Measurements from ENCODE around the gene PCSK4.

PCSK4 gene

DNA sequence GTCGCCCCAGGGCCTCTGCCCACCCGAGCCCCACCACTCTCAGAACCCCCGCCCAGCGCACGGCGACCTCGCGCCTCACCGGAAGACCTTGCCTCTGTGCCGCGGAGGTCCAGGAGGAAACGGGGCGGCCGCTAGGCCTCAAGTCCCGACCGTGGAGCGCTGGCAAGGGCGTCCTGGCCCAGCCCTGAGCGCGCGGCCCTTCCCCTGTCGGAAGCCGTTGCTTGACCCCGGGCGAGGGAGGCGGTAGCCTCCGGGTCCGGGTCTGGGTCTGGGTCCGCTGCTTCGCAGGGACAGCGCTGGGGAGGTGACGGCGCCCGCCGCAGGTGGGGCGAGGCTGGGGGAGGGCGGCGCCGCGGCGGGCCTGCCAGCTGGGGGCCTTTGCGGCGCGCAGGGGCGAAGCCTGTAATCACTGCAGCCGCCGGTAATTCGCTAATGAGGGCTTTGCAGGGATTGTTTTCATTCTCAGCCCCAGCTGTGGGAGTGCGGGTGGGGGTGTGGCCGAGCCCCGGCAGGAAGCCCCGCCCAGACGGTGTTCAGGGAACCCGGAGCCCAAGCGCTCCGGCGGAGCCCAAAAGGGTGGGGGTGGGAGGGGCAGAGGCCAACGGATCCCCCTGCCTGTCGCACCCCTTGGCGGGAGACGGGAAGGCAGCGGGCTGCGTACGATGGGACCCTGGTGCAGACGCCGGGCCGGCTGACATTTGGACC, 19.7 kb downstream of the PCSK4 start:
- DNase-seq (ENCODE audit: low spot score): peak; percentile 70

DNA sequence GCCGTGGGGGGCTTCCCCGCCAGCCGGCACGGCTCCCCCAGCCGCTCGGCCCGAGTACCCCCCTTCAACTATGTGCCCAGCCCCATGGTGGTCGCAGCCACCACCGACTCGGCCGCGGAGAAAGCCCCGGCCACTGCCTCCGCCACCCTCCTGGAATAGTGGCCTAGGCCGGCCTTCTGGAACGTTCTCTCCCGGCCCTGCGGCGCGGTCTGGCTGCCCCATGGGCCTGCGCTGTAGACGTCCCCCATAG, 20.2 kb downstream of the PCSK4 start:
- DNase-seq (ENCODE audit: low spot score): no peak

GRCh38 chr19:1469255-1470054, 20.7 kb downstream of the PCSK4 start:
- DNase-seq (ENCODE audit: low spot score): peak; percentile 45

DNA sequence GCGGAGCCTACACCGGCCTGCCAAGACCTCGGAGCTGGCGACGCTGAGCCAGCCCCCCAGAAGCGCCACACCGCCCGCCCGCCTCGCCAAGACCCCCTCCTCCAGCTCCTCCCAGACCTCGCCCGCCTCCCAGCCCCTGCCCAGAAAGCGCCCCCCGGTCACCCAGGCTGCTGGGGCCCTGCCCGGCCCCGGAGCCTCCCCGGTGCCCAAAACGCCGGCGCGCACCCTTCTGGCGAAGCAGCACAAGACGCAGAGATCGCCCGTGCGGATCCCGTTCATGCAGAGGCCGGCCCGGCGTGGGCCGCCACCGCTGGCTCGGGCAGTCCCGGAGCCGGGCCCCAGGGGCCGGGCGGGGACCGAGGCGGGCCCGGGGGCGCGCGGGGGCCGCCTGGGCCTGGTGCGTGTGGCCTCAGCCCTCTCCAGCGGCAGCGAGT, 21.3 kb downstream of the PCSK4 start:
- peak; percentile 65 for DNase-seq (ENCODE audit: low spot score)

- DNase-seq (ENCODE audit: low spot score): no peak
Measured at GRCh38 chr19:1468274-1468820, 21.8 kb downstream of the PCSK4 start.

DNA sequence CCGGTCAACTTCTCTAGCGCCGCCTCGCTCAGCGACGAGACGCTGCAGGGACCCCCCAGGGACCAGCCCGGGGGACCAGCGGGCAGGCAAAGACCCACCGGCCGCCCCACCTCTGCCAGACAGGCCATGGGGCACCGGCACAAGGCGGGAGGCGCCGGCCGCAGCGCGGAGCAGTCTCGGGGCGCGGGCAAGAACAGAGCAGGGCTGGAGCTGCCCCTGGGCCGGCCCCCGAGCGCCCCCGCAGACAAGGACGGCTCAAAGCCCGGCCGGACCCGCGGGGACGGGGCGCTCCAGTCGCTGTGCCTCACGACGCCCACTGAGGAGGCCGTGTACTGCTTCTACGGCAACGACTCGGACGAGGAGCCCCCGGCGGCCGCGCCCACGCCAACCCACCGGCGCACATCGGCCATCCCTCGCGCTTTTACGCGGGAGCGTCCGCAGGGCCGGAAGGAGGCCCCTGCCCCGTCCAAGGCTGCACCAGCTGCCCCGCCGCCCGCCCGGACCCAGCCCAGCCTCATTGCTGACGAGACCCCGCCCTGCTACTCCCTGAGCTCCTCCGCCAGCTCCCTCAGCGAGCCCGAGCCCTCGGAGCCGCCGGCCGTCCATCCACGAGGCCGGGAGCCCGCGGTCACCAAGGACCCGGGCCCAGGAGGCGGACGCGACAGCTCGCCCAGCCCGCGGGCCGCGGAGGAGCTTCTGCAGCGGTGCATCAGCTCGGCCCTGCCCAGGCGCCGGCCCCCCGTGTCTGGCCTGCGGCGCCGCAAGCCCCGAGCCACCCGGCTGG, 22.5 kb downstream of the PCSK4 start:
- DNase-seq (ENCODE audit: low spot score): no peak

DNA sequence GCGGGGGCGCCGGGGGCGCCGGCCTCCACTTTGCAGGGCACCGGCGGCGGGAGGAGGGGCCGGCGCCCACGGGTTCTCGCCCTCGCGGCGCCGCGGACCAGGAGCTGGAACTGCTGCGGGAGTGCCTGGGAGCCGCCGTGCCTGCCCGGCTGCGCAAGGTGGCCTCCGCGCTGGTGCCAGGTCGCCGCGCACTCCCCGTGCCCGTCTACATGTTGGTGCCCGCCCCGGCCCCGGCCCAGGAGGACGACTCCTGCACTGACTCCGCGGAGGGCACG, 23.0 kb downstream of the PCSK4 start:
- no peak for DNase-seq (ENCODE audit: low spot score)

GRCh38 chr19:1466461-1467214, 23.5 kb downstream of the PCSK4 start:
- DNase-seq (ENCODE audit: low spot score): no peak

DNA sequence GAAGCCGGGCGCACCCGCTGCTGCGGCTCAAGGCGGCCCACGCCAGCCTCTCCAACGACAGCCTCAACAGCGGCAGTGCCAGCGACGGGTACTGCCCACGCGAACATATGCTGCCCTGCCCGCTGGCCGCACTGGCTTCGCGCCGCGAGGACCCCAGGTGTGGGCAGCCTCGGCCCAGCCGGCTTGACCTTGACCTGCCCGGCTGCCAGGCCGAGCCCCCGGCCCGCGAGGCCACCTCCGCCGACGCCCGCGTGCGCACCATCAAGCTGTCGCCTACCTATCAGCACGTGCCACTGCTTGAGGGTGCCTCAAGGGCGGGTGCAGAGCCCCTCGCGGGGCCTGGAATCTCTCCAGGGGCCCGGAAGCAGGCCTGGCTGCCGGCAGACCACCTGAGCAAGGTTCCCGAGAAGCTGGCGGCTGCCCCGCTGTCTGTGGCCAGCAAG, 24.1 kb downstream of the PCSK4 start:
- no peak for DNase-seq (ENCODE audit: low spot score)

DNA sequence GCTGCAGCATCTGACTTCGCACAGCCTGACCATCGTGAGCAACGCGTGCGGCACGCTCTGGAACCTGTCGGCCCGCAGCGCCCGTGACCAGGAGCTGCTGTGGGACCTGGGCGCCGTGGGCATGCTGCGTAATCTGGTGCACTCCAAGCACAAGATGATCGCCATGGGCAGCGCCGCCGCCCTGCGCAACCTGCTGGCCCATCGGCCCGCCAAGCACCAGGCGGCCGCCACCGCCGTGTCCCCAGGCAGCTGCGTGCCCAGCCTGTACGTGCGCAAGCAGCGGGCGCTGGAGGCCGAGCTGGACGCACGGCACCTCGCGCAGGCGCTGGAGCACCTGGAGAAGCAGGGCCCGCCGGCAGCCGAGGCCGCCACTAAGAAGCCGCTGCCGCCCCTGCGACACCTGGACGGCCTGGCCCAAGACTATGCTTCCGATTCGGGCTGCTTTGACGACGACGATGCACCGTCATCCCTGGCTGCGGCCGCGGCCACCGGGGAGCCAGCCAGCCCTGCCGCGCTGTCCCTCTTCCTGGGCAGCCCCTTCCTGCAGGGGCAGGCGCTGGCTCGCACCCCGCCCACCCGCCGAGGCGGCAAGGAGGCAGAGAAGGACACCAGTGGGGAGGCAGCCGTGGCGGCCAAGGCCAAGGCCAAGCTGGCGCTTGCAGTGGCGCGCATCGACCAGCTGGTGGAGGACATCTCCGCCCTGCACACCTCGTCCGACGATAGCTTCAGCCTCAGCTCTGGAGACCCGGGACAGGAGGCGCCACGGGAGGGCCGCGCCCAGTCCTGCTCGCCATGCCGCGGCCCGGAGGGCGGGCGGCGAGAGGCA, 24.7 kb downstream of the PCSK4 start:
- peak; percentile 76 for DNase-seq (ENCODE audit: low spot score)

DNA sequence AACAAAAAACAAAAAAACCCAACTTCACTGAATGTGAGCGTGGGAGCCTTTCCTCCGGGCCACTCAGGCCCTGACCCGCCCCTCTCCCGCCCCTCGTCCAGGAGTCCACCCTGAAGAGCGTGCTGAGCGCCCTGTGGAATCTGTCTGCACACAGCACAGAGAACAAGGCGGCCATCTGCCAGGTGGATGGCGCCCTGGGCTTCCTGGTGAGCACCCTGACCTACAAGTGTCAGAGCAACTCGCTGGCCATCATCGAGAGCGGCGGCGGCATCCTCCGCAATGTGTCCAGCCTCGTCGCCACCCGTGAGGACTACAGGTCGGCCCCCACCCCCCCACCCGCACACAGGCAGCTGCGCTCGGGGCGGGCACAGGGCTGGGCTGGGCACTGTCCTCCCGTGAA, 28.3 kb downstream of the PCSK4 start:
- DNase-seq (ENCODE audit: low spot score): no peak

GRCh38 chr19:1460033-1460995, 29.8 kb downstream of the PCSK4 start:
- no peak for DNase-seq (ENCODE audit: low spot score)

- no peak for DNase-seq (ENCODE audit: low spot score)
Measured at GRCh38 chr19:1459479-1459878, 30.7 kb downstream of the PCSK4 start.

DNA sequence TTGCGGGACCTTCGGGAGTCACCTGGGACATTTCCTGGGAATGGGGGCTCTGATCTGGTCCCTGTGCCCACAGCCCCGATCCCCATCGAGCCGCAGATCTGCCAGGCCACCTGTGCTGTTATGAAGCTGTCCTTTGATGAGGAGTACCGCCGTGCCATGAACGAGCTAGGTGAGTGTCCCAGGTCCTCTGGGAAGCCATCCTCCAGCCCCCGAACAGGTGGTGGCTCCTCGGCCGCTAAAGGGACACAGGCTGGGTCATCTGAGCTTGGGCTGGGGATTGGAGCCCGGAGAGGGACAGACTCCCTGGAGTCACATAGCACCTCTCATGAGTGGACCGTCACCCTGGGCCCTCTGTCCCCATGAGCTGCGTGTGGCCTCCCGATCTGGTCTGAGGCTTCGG, 32.3 kb downstream of the PCSK4 start:
- DNase-seq (ENCODE audit: low spot score): no peak

DNA sequence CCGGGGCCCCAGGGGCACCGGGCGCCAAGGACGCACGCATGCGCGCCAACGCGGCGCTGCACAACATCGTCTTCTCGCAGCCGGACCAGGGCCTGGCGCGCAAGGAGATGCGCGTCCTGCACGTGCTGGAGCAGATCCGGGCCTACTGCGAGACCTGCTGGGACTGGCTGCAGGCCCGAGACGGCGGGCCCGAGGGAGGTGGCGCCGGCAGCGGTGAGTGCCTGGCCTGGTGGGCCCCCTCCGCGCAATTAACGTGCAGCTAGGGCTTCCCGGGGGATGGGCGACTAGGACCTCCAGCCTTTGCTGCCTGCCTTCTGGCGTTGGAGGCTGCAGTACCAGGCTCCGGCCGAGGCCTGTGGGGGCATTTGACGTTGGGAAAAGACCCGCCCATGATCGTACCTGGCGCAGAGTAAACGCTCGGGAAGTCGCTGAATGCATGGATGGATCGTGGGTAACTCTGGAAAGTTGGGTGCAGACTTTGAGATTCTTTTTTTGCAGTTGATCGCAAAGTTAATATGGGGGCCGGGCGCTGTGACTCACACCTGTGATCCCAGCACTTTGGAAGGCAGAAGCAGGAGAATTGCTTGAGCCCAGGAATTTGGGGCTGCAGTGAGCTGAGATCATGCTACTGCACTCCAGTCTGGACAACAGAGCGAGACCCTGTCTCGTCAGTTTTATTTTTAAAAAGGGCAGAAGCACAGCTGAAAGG, 33.0 kb downstream of the PCSK4 start:
- DNase-seq (ENCODE audit: low spot score): no peak

DNA sequence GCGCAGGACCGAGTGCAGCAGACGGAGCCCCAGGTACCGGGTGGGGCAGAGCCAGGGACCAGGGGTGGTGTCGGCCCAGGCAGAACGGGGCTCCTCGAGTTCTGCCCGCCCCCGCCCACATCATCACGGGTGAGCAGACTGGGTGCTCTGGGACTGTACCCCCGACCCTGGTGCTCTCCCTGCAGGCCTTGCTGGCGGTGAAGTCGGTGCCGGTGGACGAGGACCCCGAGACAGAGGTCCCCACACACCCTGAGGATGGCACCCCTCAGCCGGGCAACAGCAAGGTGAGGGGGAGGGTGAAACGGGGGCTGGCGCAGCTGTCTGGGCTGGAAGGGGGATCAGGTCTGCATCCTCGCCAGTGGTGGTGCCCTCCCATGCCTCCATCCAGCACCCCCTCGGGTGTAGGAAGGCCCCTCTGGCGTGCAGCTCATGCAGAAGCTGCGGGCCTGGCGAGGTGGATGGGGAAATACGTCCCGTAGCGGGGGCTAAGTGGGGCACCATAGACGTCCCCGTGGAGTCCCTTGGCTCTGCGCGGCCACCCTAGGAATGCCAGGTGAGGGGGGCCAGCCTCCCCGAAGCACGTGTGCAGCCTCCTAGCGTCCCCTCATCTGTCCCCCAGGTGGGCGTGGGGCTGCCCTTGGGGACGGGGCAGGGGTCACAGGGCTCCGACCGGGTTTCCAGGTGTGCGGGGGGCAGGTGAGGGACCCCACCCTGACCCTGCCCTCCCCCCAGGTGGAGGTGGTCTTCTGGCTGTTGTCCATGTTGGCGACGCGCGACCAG, 33.8 kb downstream of the PCSK4 start:
- DNase-seq (ENCODE audit: low spot score): no peak

- DNase-seq (ENCODE audit: low spot score): peak; percentile 78
Measured at GRCh38 chr19:1455336-1456120, 34.6 kb downstream of the PCSK4 start.

- DNase-seq (ENCODE audit: low spot score): no peak
Measured at GRCh38 chr19:1455002-1455335, 35.2 kb downstream of the PCSK4 start.

Measured in AG20443 (cell line).